Liver (tissue), 3 donors: ENCODE measurements around the gene WWC2.

Source experiments
- GABPA ChIP-seq, 2 donors: IDR thresholded peaks in 1 of 2; conservative IDR thresholded peaks in 1 of 2; 2 replicates each; pipeline ENCODE4 v1.6.1; 2016; ENCODE audit warnings: antibody characterized with exemption in 2 of 2, mild to moderate bottlenecking in 1 of 2, moderate library complexity in 1 of 2
- HNF4A ChIP-seq, 2 donors: conservative IDR thresholded peaks; 2 replicates each; pipeline ENCODE4 v1.6.1; 2016; ENCODE audit warnings: antibody characterized with exemption in 2 of 2, mild to moderate bottlenecking in 2 of 2
- HNF4G ChIP-seq: IDR thresholded peaks from 2 replicates; pipeline ENCODE4 v1.6.1; 2016; ENCODE audit warnings: antibody characterized with exemption
- JUND ChIP-seq, 2 donors: IDR thresholded peaks; 2 replicates each; pipeline ENCODE4 v1.6.1; 2016; ENCODE audit warnings: antibody characterized with exemption in 2 of 2
- MAX ChIP-seq: IDR thresholded peaks from 2 replicates; pipeline ENCODE4 v1.6.1; 2016; ENCODE audit warnings: antibody characterized with exemption
- RAD21 ChIP-seq, 2 donors: IDR thresholded peaks; 2 replicates each; pipeline ENCODE4 v1.6.1; 2016; ENCODE audit warnings: antibody characterized with exemption in 2 of 2, mild to moderate bottlenecking in 2 of 2
- REST ChIP-seq: IDR thresholded peaks from 2 replicates; pipeline ENCODE4 v1.6.1; 2016; ENCODE audit warnings: antibody characterized with exemption, mild to moderate bottlenecking
- RXRA ChIP-seq, 2 donors: IDR thresholded peaks; 2 replicates each; pipeline ENCODE4 v1.6.1; 2017 to 2018; ENCODE audit warnings: antibody characterized with exemption in 2 of 2, mild to moderate bottlenecking in 1 of 2
- SP1 ChIP-seq: IDR thresholded peaks from 2 replicates; pipeline ENCODE4 v1.6.1; 2018; ENCODE audit warnings: antibody characterized with exemption, mild to moderate bottlenecking
- TAF1 ChIP-seq: conservative IDR thresholded peaks from 2 replicates; pipeline ENCODE4 v1.6.1; 2016; ENCODE audit warnings: antibody characterized with exemption, mild to moderate bottlenecking
- YY1 ChIP-seq: IDR thresholded peaks from 2 replicates; pipeline ENCODE4 v1.6.1; 2016; ENCODE audit warnings: antibody characterized with exemption, mild to moderate bottlenecking
- TF ChIP-seq, protein P1 (sequence below): fragments of 150-350 bp; IDR thresholded peaks from 2 replicates; pipeline ENCODE4 v1.5.1; 2017; ENCODE audit warnings: improper control_type of control experiment, low read depth, low read length; ENCODE audit not compliant: missing input control
- TF ChIP-seq, protein P2 (sequence below): IDR thresholded peaks from 2 replicates; pipeline ENCODE4 v1.6.1; 2016; ENCODE audit warnings: antibody characterized with exemption
- donor health status: healthy.
- donor health status: healthy.

GRCh38 chr4:183352546-183352945, 253.5 kb downstream of the WWC2 start:
- no peak for TF ChIP-seq HNF4G
- TF ChIP-seq, protein P1, sequence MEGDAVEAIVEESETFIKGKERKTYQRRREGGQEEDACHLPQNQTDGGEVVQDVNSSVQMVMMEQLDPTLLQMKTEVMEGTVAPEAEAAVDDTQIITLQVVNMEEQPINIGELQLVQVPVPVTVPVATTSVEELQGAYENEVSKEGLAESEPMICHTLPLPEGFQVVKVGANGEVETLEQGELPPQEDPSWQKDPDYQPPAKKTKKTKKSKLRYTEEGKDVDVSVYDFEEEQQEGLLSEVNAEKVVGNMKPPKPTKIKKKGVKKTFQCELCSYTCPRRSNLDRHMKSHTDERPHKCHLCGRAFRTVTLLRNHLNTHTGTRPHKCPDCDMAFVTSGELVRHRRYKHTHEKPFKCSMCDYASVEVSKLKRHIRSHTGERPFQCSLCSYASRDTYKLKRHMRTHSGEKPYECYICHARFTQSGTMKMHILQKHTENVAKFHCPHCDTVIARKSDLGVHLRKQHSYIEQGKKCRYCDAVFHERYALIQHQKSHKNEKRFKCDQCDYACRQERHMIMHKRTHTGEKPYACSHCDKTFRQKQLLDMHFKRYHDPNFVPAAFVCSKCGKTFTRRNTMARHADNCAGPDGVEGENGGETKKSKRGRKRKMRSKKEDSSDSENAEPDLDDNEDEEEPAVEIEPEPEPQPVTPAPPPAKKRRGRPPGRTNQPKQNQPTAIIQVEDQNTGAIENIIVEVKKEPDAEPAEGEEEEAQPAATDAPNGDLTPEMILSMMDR, result no peak
- TF ChIP-seq GABPA (IDR thresholded peaks at IDR 0.05 in 1 of 2, conservative IDR thresholded peaks at IDR 0.05 in 1 of 2), result no peak
- TF ChIP-seq SP1, result no peak
- TF ChIP-seq, protein P2, sequence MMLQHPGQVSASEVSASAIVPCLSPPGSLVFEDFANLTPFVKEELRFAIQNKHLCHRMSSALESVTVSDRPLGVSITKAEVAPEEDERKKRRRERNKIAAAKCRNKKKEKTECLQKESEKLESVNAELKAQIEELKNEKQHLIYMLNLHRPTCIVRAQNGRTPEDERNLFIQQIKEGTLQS, result no peak
- no peak for TF ChIP-seq RXRA (IDR thresholded peaks at IDR 0.05)
- no peak for TF ChIP-seq JUND (IDR thresholded peaks at IDR 0.05)
- TF ChIP-seq YY1, result no peak
- no peak for TF ChIP-seq RAD21 (IDR thresholded peaks at IDR 0.05)
- TF ChIP-seq MAX, result no peak
- no peak for TF ChIP-seq TAF1
- no peak for TF ChIP-seq HNF4A (conservative IDR thresholded peaks at IDR 0.05)
- no peak for TF ChIP-seq REST
